Endodermal cell (in vitro differentiated cells): ENCODE measurements around the gene DNAJC6. TPM values are rescaled to one million over a fixed set of nuclear protein-coding genes. Genes with fewer than 3 reads are reported as not detected.
A peak's percentile ranks its signal among the peaks of the same experiment; 100 is the strongest.

Experiments
- DNase-seq: peaks from one replicate; pipeline ENCODE4 v3.0.0-alpha.2; 2017
- H3K27ac ChIP-seq: 2 replicates; pipeline ENCODE4 v1.5.1; 2013; ENCODE audit warnings: mild to moderate bottlenecking, low read depth, low read length, moderate library complexity
- H3K27me3 ChIP-seq: 2 replicates; pipeline ENCODE4 v1.6.1; 2013; ENCODE audit warnings: mild to moderate bottlenecking, low read length, moderate library complexity; ENCODE audit not compliant: insufficient read depth, control insufficient read depth, poor library complexity, severe bottlenecking
- H3K36me3 ChIP-seq: 2 replicates; pipeline ENCODE4 v1.7.0; 2013; ENCODE audit warnings: mild to moderate bottlenecking, low read length, moderate library complexity; ENCODE audit not compliant: control insufficient read depth, insufficient read depth
- H3K4me1 ChIP-seq: one replicate; pipeline ENCODE4 v1.7.0; 2013; ENCODE audit warnings: low read length; ENCODE audit not compliant: control insufficient read depth, insufficient read depth
- H3K4me3 ChIP-seq: 2 replicates; pipeline ENCODE4 v1.5.1; 2013; ENCODE audit warnings: mild to moderate bottlenecking, low read length, moderate library complexity
- H3K9ac ChIP-seq: 2 replicates; pipeline ENCODE4 v1.6.1; 2013; ENCODE audit warnings: mild to moderate bottlenecking, low read length, moderate library complexity; ENCODE audit not compliant: poor library complexity, severe bottlenecking; ENCODE audit errors: extremely low read depth
- H3K9me3 ChIP-seq: 2 replicates; pipeline ENCODE4 v1.6.1; 2013; ENCODE audit warnings: mild to moderate bottlenecking, low read length, moderate library complexity; ENCODE audit not compliant: control insufficient read depth
- H3K27ac Mint-ChIP-seq: 2 replicates; pipeline ENCODE4 v1.8.0; 2020; ENCODE audit warnings: mixed read lengths
- H3K27me3 Mint-ChIP-seq: 2 replicates; pipeline ENCODE4 v1.8.0; 2021; ENCODE audit warnings: mild to moderate bottlenecking, mixed read lengths; ENCODE audit not compliant: insufficient read depth
- H3K36me3 Mint-ChIP-seq: 2 replicates; pipeline ENCODE4 v1.8.0; 2020; ENCODE audit warnings: low read depth, mixed read lengths
- H3K4me1 Mint-ChIP-seq: 2 replicates; pipeline ENCODE4 v1.8.0; 2020; ENCODE audit warnings: mixed read lengths
- H3K4me3 Mint-ChIP-seq: 2 replicates; pipeline ENCODE4 v1.8.0; 2020; ENCODE audit warnings: mild to moderate bottlenecking, moderate library complexity, mixed read lengths
- H3K9me3 Mint-ChIP-seq: 2 replicates; pipeline ENCODE4 v1.8.0; 2020; ENCODE audit warnings: mild to moderate bottlenecking, mixed read lengths
- WGBS, 2 experiments: methylation state at CpG; one replicate each; pipeline versions ENCODE4 v1.1.5 to v1.1.7; 2013; ENCODE audit warnings: missing lambda C conversion rate in 2 of 2, mixed read lengths in 1 of 2; ENCODE audit not compliant: insufficient coverage in 1 of 2, insufficient read length in 1 of 2; 5-methylcytosine and 5-hydroxymethylcytosine counted together
- total RNA-seq, 2 donors: library from RNA; stranded (reverse); fragmentation: NEBNext Ultra II Directional in 1 of 2; extraction: Animal tissue kit (Norgen Biotek cat#: 25700) in 1 of 2; gene quantifications; 2 replicates in 1 of 2; 3 replicates in 1 of 2; pipeline ENCODE4 v1.2.1, GENCODE V29; 2021
- TF ChIP-seq, protein P1 (sequence below): fragments of 200-600 bp; sonication (generic); conservative IDR thresholded peaks from 2 replicates; pipeline ENCODE4 v1.5.0; 2021; ENCODE audit warnings: antibody characterized with exemption, mild to moderate bottlenecking

The DNAJC6 gene
- total RNA-seq, 2 donors from 2014 or later = 17.4 to 33.9 TPM

GRCh38 chr1:65409314-65409713 is 100.0 kb downstream of the DNAJC6 start:
- no peaks in the 10 kb centered on the region for H3K9me3 Mint-ChIP-seq
- no peaks in the 10 kb centered on the region for H3K27me3 ChIP-seq
- H3K27ac ChIP-seq = no peak overlapping the region
- no peak overlapping the region for H3K9ac ChIP-seq
- TF ChIP-seq, protein P1, sequence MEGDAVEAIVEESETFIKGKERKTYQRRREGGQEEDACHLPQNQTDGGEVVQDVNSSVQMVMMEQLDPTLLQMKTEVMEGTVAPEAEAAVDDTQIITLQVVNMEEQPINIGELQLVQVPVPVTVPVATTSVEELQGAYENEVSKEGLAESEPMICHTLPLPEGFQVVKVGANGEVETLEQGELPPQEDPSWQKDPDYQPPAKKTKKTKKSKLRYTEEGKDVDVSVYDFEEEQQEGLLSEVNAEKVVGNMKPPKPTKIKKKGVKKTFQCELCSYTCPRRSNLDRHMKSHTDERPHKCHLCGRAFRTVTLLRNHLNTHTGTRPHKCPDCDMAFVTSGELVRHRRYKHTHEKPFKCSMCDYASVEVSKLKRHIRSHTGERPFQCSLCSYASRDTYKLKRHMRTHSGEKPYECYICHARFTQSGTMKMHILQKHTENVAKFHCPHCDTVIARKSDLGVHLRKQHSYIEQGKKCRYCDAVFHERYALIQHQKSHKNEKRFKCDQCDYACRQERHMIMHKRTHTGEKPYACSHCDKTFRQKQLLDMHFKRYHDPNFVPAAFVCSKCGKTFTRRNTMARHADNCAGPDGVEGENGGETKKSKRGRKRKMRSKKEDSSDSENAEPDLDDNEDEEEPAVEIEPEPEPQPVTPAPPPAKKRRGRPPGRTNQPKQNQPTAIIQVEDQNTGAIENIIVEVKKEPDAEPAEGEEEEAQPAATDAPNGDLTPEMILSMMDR = no peak
- peaks cover 31% of the 10 kb centered on the region for H3K36me3 Mint-ChIP-seq
- no peaks in the 10 kb centered on the region for H3K27me3 Mint-ChIP-seq
- no peak overlapping the region for H3K4me3 Mint-ChIP-seq
- WGBS, 2 experiments = 20 to 63% methylated on average over 1 of the region's 1 CpG
- no peaks in the 10 kb centered on the region for H3K4me1 Mint-ChIP-seq
- H3K4me1 ChIP-seq = no peaks in the 10 kb centered on the region
- no peak overlapping the region for H3K4me3 ChIP-seq
- peak overlapping the region; percentile 0 for H3K27ac Mint-ChIP-seq
- H3K9me3 ChIP-seq = no peaks in the 10 kb centered on the region
- peaks cover 64% of the 10 kb centered on the region for H3K36me3 ChIP-seq
- no peak for DNase-seq

- no peaks in the 10 kb centered on the region for H3K27me3 ChIP-seq
- H3K36me3 ChIP-seq = peaks cover 60% of the 10 kb centered on the region
- H3K9ac ChIP-seq = no peak overlapping the region
- H3K27ac ChIP-seq = no peak overlapping the region
- no peak for DNase-seq
- no peak overlapping the region for H3K4me3 ChIP-seq
- Mint-ChIP-seq H3K4me1 (no peaks in the 10 kb centered on the region), H3K9me3 (no peaks in the 10 kb centered on the region), H3K36me3 (peaks cover 31% of the 10 kb centered on the region), H3K27me3 (no peaks in the 10 kb centered on the region), H3K27ac (peak overlapping the region; percentile 0), H3K4me3 (no peak overlapping the region)
- H3K4me1 ChIP-seq = no peaks in the 10 kb centered on the region
- WGBS, 2 experiments = 98 to 100% methylated on average over 1 to 3 of the region's 4 CpGs
- TF ChIP-seq, protein P1 = no peak
- H3K9me3 ChIP-seq = no peaks in the 10 kb centered on the region
Measured at GRCh38 chr1:65409816-65410326, 100.5 kb downstream of the DNAJC6 start.

- H3K4me3 Mint-ChIP-seq = no peak overlapping the region
- H3K9me3 ChIP-seq = no peaks in the 10 kb centered on the region
- TF ChIP-seq, protein P1 = no peak
- no peak overlapping the region for H3K4me3 ChIP-seq
- H3K27me3 Mint-ChIP-seq = no peaks in the 10 kb centered on the region
- H3K4me1 Mint-ChIP-seq = no peaks in the 10 kb centered on the region
- H3K4me1 ChIP-seq = no peaks in the 10 kb centered on the region
- H3K36me3 ChIP-seq = peaks cover 38% of the 10 kb centered on the region
- no peak overlapping the region for H3K27ac Mint-ChIP-seq
- no peak overlapping the region for H3K27ac ChIP-seq
- 86 to 94% methylated on average over 3 to 4 of the region's 4 CpGs for WGBS, 2 experiments
- H3K9me3 Mint-ChIP-seq = no peaks in the 10 kb centered on the region
- H3K27me3 ChIP-seq = no peaks in the 10 kb centered on the region
- H3K9ac ChIP-seq = no peak overlapping the region
- DNase-seq = no peak
- peaks cover 16% of the 10 kb centered on the region for H3K36me3 Mint-ChIP-seq
Measured at GRCh38 chr1:65412256-65412983, 103.1 kb downstream of the DNAJC6 start.
